ENCODE results near the gene FRMD4A.
"Not testable (repeated sequence)": the region's sequence is repeated elsewhere in the genome, so short reads cannot be mapped to it uniquely, and the experiment has no call there.

FRMD4A gene

GRCh38 chr10:13770760-13771493 lies 559.8 kb downstream of the FRMD4A start:
- no peak for DNase-seq

- no peak for DNase-seq
These were observed 560.8 kb downstream of the FRMD4A start for GRCh38 chr10:13769946-13770345.

- no peak for DNase-seq
These were observed 563.0 kb downstream of the FRMD4A start for GRCh38 chr10:13767676-13768178.

- not testable (repeated sequence) for DNase-seq
These were observed 563.6 kb downstream of the FRMD4A start for GRCh38 chr10:13767148-13767547.

GRCh38 chr10:13765641-13766341 lies 564.9 kb downstream of the FRMD4A start:
- no peak for DNase-seq

GRCh38 chr10:13761490-13762091 lies 569.1 kb downstream of the FRMD4A start:
- DNase-seq: no peak

- no peak for DNase-seq
These were observed 571.6 kb downstream of the FRMD4A start for GRCh38 chr10:13759168-13759567.

- no peak for DNase-seq
These were observed 572.0 kb downstream of the FRMD4A start for GRCh38 chr10:13758756-13759155.

- no peak for DNase-seq
These were observed 572.4 kb downstream of the FRMD4A start for GRCh38 chr10:13758312-13758711.

- no peak for DNase-seq
These were observed 576.4 kb downstream of the FRMD4A start for GRCh38 chr10:13754277-13754676.

GRCh38 chr10:13751191-13751764 lies 579.4 kb downstream of the FRMD4A start:
- no peak for DNase-seq

- DNase-seq: no peak
These were observed 580.2 kb downstream of the FRMD4A start for GRCh38 chr10:13750299-13751190.

GRCh38 chr10:13745271-13745670 lies 585.5 kb downstream of the FRMD4A start:
- DNase-seq: no peak

GRCh38 chr10:13743963-13744362 lies 586.8 kb downstream of the FRMD4A start:
- DNase-seq: no peak

- no peak for DNase-seq
These were observed 587.5 kb downstream of the FRMD4A start for GRCh38 chr10:13743101-13743693.

- DNase-seq: no peak
These were observed 589.3 kb downstream of the FRMD4A start for GRCh38 chr10:13741438-13741837.

GRCh38 chr10:13740461-13740860 lies 590.3 kb downstream of the FRMD4A start:
- DNase-seq: no peak

- DNase-seq: no peak
These were observed 591.5 kb downstream of the FRMD4A start for GRCh38 chr10:13739183-13739582.

- DNase-seq: no peak
These were observed 594.2 kb downstream of the FRMD4A start for GRCh38 chr10:13736506-13736905.

- no peak for DNase-seq
These were observed 596.6 kb downstream of the FRMD4A start for GRCh38 chr10:13734151-13734550.

- DNase-seq: no peak
These were observed 597.7 kb downstream of the FRMD4A start for GRCh38 chr10:13733071-13733470.

- no peak for DNase-seq
These were observed 598.3 kb downstream of the FRMD4A start for GRCh38 chr10:13732465-13732881.

Data from activated T-cell treated with anti-CD3 and anti-CD28 coated beads, Interleukin-2, amount 50 U/mL, for 1 hour (primary cell).